ENCODE data around the gene COL11A1.
"Not testable (repeated sequence)": the region's sequence is repeated elsewhere in the genome, so short reads cannot be mapped to it uniquely, and the experiment has no call there.

COL11A1 gene

DNA sequence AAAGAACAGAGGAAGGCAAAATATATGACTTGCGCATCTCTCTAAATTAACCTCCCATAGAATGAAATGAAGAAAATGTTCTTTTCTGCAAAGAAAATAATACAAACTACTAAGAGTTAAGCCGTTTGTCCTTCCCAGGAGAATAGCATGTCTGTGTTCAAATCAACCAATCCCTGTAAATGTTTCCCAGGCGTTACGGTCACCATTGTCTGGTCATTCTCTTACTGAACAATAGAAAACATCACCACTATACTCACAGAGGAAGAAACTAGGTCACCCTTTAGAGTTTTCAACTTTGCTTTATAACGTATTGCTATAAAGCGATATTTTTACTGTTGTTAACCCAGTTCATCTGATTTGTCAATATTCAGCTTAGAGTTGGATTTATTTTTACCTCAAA, 34.1 kb downstream of the COL11A1 start:
- TF ChIP-seq POLR2AphosphoS5 (IDR thresholded peaks at IDR 0.05; ENCODE audit: low read depth, low read length) = no peak
- TF ChIP-seq TAF1 (IDR thresholded peaks at IDR 0.05; ENCODE audit: borderline replicate concordance, low read depth, low read length) = no peak
- no peak for TF ChIP-seq POLR2A (IDR thresholded peaks at IDR 0.05; ENCODE audit: low read depth, low read length)
- no peak for DNase-seq (ENCODE audit: insufficient read length)
- FAIRE-seq = no peak

DNA sequence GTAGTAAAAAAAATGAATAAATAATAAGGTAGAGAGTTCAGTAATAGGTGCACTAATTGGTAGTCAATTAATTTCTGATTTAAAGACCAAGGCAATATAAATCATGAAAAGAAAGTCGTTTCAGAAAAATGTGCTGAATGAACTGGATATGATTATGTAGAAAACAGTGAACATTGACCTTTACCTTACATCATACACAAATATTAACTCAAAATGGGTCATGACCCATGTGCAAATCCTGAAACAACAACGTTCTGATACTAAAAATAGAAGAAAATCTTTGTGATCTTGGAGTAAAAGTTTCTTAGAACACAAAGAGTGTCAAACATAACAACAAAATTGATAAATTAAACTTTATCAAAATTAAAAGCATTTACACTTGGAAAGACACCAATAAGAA, 39.1 kb downstream of the COL11A1 start:
- no peak for FAIRE-seq
- no peak for DNase-seq (ENCODE audit: insufficient read length)
- TF ChIP-seq TAF1 (IDR thresholded peaks at IDR 0.05; ENCODE audit: borderline replicate concordance, low read depth, low read length) (no peak), POLR2A (IDR thresholded peaks at IDR 0.05; ENCODE audit: low read depth, low read length) (no peak), POLR2AphosphoS5 (IDR thresholded peaks at IDR 0.05; ENCODE audit: low read depth, low read length) (no peak)

DNA sequence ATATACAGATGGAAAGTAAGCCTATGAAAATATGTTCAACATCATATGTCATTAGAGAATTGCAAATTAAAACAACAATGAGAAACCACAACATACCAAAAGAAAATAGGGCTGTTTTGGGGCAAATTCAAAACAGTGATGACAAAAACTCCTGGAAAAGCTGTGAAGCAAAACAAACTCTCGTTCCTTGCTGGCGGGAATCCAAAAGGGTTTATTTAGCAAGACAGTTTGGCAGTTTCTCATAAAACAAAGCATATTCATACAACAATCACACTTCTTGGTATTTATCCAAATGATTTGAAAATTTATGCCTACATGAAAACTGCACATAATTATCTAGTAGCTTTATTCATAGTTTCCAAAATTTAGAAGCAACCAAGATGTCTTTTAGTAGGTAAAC, 44.4 kb downstream of the COL11A1 start:
- TF ChIP-seq POLR2A (IDR thresholded peaks at IDR 0.05; ENCODE audit: low read depth, low read length) (no peak), POLR2AphosphoS5 (IDR thresholded peaks at IDR 0.05; ENCODE audit: low read depth, low read length) (no peak), TAF1 (IDR thresholded peaks at IDR 0.05; ENCODE audit: borderline replicate concordance, low read depth, low read length) (no peak)
- DNase-seq (ENCODE audit: insufficient read length) (no peak), FAIRE-seq (no peak)

DNA sequence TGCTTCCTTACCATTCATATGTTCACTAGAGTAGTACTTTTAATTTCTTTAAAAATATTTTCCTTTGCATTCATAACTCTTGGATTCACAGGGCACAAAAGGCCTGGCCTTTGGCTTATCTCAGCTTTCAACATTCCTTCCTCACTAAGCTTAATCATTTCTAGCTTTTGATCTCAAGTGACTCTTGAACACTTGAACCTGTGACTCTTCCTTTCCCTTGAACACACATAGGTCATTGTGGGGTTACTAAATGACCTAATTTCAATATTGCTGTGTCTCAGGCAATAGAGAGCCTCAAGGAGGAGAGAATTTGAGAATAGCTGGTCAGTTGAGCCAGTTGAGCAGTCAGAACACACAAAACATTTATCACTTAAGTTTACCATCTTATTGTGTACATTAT, 49.9 kb downstream of the COL11A1 start:
- DNase-seq (ENCODE audit: insufficient read length) (no peak), FAIRE-seq (no peak)
- TF ChIP-seq POLR2A (IDR thresholded peaks at IDR 0.05; ENCODE audit: low read depth, low read length) (no peak), TAF1 (IDR thresholded peaks at IDR 0.05; ENCODE audit: borderline replicate concordance, low read depth, low read length) (no peak), POLR2AphosphoS5 (IDR thresholded peaks at IDR 0.05; ENCODE audit: low read depth, low read length) (no peak)

DNA sequence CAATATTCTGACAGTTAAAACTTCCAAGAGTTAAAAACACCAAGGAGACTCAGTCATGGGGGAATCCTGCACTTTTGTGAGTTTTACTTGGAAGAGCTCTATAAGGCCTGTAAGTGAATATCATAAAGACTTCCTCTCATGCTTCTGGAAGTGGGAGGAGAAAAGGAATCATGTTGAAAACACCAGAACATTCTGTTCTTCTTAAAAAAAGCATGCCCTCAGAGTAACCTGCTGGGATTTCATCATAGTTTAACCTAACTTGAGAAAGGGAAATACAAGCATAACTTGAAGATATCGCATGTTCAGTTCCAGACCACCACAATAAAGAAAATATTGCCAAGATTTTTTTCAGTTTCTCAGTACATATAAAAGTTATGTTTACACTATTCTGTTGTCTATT, 51.9 kb downstream of the COL11A1 start:
- no peak for DNase-seq (ENCODE audit: insufficient read length)
- TF ChIP-seq TAF1 (IDR thresholded peaks at IDR 0.05; ENCODE audit: borderline replicate concordance, low read depth, low read length) (no peak), POLR2AphosphoS5 (IDR thresholded peaks at IDR 0.05; ENCODE audit: low read depth, low read length) (no peak)
- no peak for FAIRE-seq

DNA sequence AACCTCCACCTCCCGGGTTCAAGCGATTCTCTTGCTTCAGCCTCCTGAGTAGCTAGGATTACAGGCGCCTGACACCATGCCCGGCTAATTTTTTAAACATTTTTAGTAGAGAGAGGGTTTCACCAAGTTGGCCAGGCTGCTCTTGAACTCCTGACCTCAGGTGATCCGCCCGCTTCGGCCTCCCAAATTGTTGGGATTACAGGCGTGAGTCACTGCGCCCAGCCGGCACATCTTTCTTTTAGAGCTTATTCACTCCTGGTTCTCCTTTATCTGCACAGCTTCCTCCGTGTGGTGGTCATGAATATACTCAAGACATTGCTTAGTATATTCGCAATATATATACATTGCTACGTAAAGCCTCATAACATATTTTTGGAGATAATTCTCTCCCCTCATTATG, 80.2 kb downstream of the COL11A1 start:
- not testable (repeated sequence) for DNase-seq (ENCODE audit: insufficient read length); FAIRE-seq

DNA sequence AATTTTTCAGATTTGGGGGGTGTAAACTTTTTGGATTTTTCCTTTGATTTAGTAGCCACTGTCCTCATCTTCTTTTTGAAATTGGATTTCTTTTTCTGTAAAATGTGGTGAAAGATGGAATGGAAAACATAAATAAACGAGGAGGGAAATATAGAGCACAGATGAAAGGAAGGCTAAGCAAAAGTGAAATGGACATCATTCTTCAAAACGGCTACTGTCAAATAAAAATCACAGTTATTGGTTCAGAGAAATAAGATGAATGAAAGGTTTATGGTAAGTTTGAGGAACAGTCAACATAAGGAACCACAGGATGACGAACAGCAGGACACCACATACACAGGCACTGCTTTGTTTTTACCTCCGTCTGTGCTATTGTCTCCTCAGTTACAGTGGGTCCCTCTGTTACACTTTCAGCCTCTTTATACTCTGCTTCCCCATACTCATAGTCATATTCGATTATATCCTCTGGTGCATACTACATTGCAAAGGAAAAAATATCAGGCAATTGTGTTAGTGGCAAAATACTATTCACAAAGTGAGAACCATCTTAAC, 82.4 kb downstream of the COL11A1 start:
- no peak for FAIRE-seq
- no peak for TF ChIP-seq POLR2AphosphoS5 (IDR thresholded peaks at IDR 0.05; ENCODE audit: low read depth, low read length)
- TF ChIP-seq TAF1 (IDR thresholded peaks at IDR 0.05; ENCODE audit: borderline replicate concordance, low read depth, low read length) = no peak
- no peak for TF ChIP-seq POLR2A (IDR thresholded peaks at IDR 0.05; ENCODE audit: low read depth, low read length)
- no peak for DNase-seq (ENCODE audit: insufficient read length)

DNA sequence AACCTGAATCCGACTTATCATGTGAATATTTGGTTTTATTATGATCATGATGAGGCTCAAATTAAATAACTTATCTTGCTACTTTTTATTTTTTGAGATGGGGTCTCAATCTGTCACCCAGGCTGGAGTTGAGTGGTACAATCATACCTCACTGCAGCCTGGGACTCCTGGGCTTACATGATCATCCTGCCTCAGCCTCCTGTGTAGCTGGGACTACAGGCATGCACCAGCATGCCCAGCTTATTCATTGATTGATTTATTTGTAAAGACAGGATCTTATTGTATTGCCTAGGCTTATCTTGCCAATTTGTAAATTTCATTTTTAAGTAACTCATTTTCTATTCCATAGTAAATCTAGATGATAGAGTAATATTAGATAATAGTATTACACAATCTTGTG, 84.3 kb downstream of the COL11A1 start:
- TF ChIP-seq POLR2AphosphoS5 (IDR thresholded peaks at IDR 0.05; ENCODE audit: low read depth, low read length) = no peak
- TF ChIP-seq POLR2A (IDR thresholded peaks at IDR 0.05; ENCODE audit: low read depth, low read length) = no peak
- TF ChIP-seq TAF1 (IDR thresholded peaks at IDR 0.05; ENCODE audit: borderline replicate concordance, low read depth, low read length) = no peak
- no peak for DNase-seq (ENCODE audit: insufficient read length)
- no peak for FAIRE-seq

DNA sequence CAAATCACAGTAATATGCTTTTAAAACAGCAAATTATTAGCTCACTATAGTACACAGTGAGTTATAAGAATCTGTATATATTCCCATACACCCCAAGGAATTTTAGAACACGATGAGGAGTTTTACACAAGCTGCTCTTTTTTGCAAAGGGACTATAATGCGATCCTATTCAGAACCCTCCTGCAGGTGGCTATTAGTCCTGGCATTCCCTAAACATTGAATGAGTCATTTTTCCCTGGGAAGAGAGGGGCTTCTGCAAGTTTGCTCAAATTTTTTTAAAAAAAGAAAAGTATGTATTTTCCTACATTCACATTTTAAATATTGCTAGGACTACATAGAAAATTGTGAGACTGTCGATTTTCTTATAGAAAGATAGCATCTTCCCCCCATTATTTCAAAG, 106.3 kb downstream of the COL11A1 start:
- no peak for FAIRE-seq
- TF ChIP-seq TAF1 (IDR thresholded peaks at IDR 0.05; ENCODE audit: borderline replicate concordance, low read depth, low read length) (no peak), POLR2A (IDR thresholded peaks at IDR 0.05; ENCODE audit: low read depth, low read length) (no peak), POLR2AphosphoS5 (IDR thresholded peaks at IDR 0.05; ENCODE audit: low read depth, low read length) (no peak)
- no peak for DNase-seq (ENCODE audit: insufficient read length)

DNA sequence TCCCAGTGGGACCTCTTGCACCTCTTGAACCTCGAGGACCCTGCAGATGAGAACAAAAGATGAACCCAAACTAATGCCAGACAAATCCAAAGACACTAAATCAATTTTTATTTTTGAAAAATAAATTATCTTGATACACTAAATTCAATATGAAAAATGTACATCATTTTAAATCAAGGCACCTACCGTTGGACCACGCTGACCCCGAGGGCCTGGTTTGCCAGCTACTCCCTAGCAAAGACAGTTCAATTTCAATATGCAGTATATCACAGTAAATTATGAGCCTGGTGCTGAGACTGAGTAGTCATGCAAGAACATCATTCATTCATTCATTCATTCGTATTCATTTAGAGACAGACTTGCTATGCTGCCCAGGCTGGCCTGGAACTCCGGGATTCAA, 129.4 kb downstream of the COL11A1 start:
- no peak for FAIRE-seq

DNA sequence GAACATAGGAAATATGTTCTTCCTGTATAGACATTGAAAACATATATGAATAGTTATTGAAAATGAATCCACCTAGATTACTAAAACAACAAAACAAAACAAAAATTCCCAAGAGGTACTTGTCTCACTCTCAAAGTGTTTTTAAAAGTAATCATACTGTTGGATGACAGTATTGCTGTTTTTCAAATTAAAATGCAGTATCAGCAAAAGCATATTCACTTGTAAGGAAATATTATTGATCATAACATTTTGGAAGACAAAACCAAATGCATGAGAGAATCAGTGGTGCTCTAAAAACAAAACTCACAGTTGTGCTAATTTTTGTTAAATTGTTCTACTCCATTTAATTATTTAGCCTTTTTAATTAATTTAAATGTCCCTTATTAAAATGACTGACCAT, 131.0 kb downstream of the COL11A1 start:
- FAIRE-seq (no peak), DNase-seq (ENCODE audit: insufficient read length) (no peak)
- no peak for TF ChIP-seq POLR2A (IDR thresholded peaks at IDR 0.05; ENCODE audit: low read depth, low read length)
- TF ChIP-seq TAF1 (IDR thresholded peaks at IDR 0.05; ENCODE audit: borderline replicate concordance, low read depth, low read length) = no peak
- TF ChIP-seq POLR2AphosphoS5 (IDR thresholded peaks at IDR 0.05; ENCODE audit: low read depth, low read length) = no peak

More for the DNA sequence above, 129.4 kb downstream of the COL11A1 start:
- DNase-seq (ENCODE audit: insufficient read length) = no peak
- TF ChIP-seq POLR2A (IDR thresholded peaks at IDR 0.05; ENCODE audit: low read depth, low read length) (no peak), POLR2AphosphoS5 (IDR thresholded peaks at IDR 0.05; ENCODE audit: low read depth, low read length) (no peak), TAF1 (IDR thresholded peaks at IDR 0.05; ENCODE audit: borderline replicate concordance, low read depth, low read length) (no peak)

DNA sequence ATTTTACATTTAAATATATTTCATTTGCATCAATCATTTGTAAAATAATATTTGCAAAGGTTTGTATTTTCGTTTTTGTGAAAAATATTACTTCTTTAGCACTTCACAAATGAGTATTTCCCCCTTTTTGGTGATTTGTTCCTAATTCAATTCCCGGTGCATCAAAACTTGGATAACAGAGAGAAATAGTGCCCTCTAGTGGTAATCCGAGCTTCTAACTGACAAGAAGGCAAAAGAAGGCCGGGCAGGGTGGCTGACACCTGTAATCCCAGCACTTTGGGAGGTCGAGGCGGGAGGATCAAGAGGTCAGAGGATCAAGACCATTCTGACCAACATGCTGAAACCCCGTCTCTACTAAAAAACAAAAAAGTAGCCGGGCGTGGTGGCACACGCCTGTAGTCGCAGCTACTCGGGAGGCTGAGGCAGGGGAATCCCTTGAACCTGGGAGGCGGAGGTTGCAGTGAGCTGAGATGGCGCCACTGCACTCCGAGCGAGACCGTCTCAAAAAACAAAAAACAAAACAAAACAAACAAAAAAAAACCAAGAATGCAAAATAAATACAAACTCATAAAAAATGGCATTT, 137.7 kb downstream of the COL11A1 start:
- no peak for FAIRE-seq
- TF ChIP-seq TAF1 (IDR thresholded peaks at IDR 0.05; ENCODE audit: borderline replicate concordance, low read depth, low read length) (no peak), POLR2AphosphoS5 (IDR thresholded peaks at IDR 0.05; ENCODE audit: low read depth, low read length) (no peak), POLR2A (IDR thresholded peaks at IDR 0.05; ENCODE audit: low read depth, low read length) (no peak)
- DNase-seq (ENCODE audit: insufficient read length) = no peak

DNA sequence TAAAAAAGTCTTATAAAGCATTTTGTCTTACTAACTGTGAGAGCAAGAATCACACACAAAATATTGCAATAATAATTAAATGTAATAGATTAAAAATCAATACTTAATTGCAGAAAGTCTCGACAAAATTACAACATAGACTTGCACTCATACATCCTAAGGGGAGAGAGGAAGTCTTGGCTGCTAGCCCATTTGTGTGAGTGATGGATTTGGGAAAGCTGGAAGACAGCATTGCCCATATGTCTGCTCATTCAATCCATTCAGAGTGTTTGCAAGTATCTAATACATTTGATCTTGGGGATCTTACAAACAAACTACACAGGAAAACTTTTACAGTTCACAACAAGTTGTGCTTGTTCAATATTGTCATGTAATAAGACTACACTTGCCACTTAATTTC, 140.5 kb downstream of the COL11A1 start:
- no peak for FAIRE-seq
- no peak for TF ChIP-seq POLR2AphosphoS5 (IDR thresholded peaks at IDR 0.05; ENCODE audit: low read depth, low read length)
- DNase-seq (ENCODE audit: insufficient read length) = no peak

Measured in GM12892 (cell line).